HG02938 (cell line): ENCODE measurements around the gene ZSWIM6.

ENCODE experiments used
- ATAC-seq: cut with Tn5 transposase; IDR thresholded peaks from one replicate; pipeline ENCODE4 v1.9.1; 2021; ENCODE audit warnings: mild to moderate bottlenecking, moderate library complexity; ENCODE audit not compliant: unreplicated experiment

The ZSWIM6 gene

GRCh38 chr5:61586096-61587084, 254.3 kb downstream of the ZSWIM6 start:
- ATAC-seq: no peak

GRCh38 chr5:61587125-61587524, 255.1 kb downstream of the ZSWIM6 start:
- ATAC-seq: no peak

- ATAC-seq: no peak
These were observed 256.2 kb downstream of the ZSWIM6 start for GRCh38 chr5:61588216-61588615.

- no peak for ATAC-seq
These were observed 257.9 kb downstream of the ZSWIM6 start for GRCh38 chr5:61589946-61590345.

- no peak for ATAC-seq
These were observed 258.4 kb downstream of the ZSWIM6 start for GRCh38 chr5:61590473-61590872.

- ATAC-seq: no peak
These were observed 259.8 kb downstream of the ZSWIM6 start for GRCh38 chr5:61591859-61592258.

- no peak for ATAC-seq
These were observed 263.4 kb downstream of the ZSWIM6 start for GRCh38 chr5:61595426-61595825.
